GM06990 (cell line): ENCODE results near the gene PRPF19.

Source experiments
- DNase-seq: peaks from one replicate; pipeline ENCODE4 v3.0.0-alpha.2; 2011; ENCODE audit not compliant: insufficient read length; ENCODE audit errors: extremely low read depth
- H3K27me3 ChIP-seq: replicated peaks from 2 replicates; pipeline ENCODE4 v1.6.0; 2011; ENCODE audit warnings: low read length; ENCODE audit not compliant: control insufficient read depth, insufficient read depth
- H3K36me3 ChIP-seq: 2 replicates; pipeline ENCODE4 v1.5.1; 2011; ENCODE audit warnings: low read length; ENCODE audit not compliant: control insufficient read depth, insufficient read depth
- H3K4me3 ChIP-seq: replicated peaks from 2 replicates; pipeline ENCODE4 v1.5.1; 2011; ENCODE audit warnings: low read depth, mild to moderate bottlenecking, control low read depth, low read length
- CTCF ChIP-seq: IDR thresholded peaks from 2 replicates; pipeline ENCODE4 v1.5.1; 2011; ENCODE audit warnings: low read length, control low read depth, mild to moderate bottlenecking, inconsistent platforms; ENCODE audit not compliant: insufficient read depth, poor library complexity, severe bottlenecking

PRPF19 gene

GRCh38 chr11:60918251-60918938 is 12.0 kb upstream of the PRPF19 start:
- DNase-seq: no peak

GRCh38 chr11:60917267-60917666 is 10.9 kb upstream of the PRPF19 start:
- H3K36me3 ChIP-seq: peaks cover 18% of the 10 kb centered on the region
- H3K4me3 ChIP-seq: no peak overlapping the region
- H3K27me3 ChIP-seq: no peaks in the 10 kb centered on the region
- no peak for DNase-seq
- no peak for TF ChIP-seq CTCF

More at GRCh38 chr11:60918251-60918938, 12.0 kb upstream of the PRPF19 start:
- Histone ChIP-seq H3K36me3 (peaks cover 20% of the 10 kb centered on the region), H3K27me3 (no peaks in the 10 kb centered on the region), H3K4me3 (no peak overlapping the region)
- TF ChIP-seq CTCF: no peak

GRCh38 chr11:60916669-60917206 is 10.4 kb upstream of the PRPF19 start:
- Histone ChIP-seq H3K36me3 (peaks cover 18% of the 10 kb centered on the region), H3K4me3 (no peak overlapping the region), H3K27me3 (no peaks in the 10 kb centered on the region)
- DNase-seq: no peak
- no peak for TF ChIP-seq CTCF

- DNase-seq: peak; percentile 81
Measured at GRCh38 chr11:60915248-60915914, 9.0 kb upstream of the PRPF19 start.

GRCh38 chr11:60914633-60915247 is 8.4 kb upstream of the PRPF19 start:
- Histone ChIP-seq H3K27me3 (no peaks in the 10 kb centered on the region), H3K4me3 (peak overlapping the region; percentile 76), H3K36me3 (peaks cover 2% of the 10 kb centered on the region; the same call in 1 of the 2 replicates)
- DNase-seq: peak; percentile 69
- TF ChIP-seq CTCF: no peak

More at GRCh38 chr11:60915248-60915914, 9.0 kb upstream of the PRPF19 start:
- peak; percentile 63 for TF ChIP-seq CTCF
- Histone ChIP-seq H3K27me3 (no peaks in the 10 kb centered on the region), H3K4me3 (peak overlapping the region; percentile 76), H3K36me3 (peaks cover 8% of the 10 kb centered on the region)
